VCaP (cell line): ENCODE data around the gene PHYHD1.
A peak's percentile ranks its signal among the peaks of the same experiment; 100 is the strongest.
"Not testable (repeated sequence)": the region's sequence is repeated elsewhere in the genome, so short reads cannot be mapped to it uniquely, and the experiment has no call there.

ENCODE experiments used
- H3K27ac ChIP-seq: fragments of 450-650 bp; 2 replicates; pipeline ENCODE4 v1.5.1; 2017
- TF ChIP-seq, protein P1 (sequence below): fragments of 450-650 bp; conservative IDR thresholded peaks from 2 replicates; pipeline ENCODE4 v1.5.1; 2017; ENCODE audit warnings: mild to moderate bottlenecking, moderate library complexity

PHYHD1 gene

DNA sequence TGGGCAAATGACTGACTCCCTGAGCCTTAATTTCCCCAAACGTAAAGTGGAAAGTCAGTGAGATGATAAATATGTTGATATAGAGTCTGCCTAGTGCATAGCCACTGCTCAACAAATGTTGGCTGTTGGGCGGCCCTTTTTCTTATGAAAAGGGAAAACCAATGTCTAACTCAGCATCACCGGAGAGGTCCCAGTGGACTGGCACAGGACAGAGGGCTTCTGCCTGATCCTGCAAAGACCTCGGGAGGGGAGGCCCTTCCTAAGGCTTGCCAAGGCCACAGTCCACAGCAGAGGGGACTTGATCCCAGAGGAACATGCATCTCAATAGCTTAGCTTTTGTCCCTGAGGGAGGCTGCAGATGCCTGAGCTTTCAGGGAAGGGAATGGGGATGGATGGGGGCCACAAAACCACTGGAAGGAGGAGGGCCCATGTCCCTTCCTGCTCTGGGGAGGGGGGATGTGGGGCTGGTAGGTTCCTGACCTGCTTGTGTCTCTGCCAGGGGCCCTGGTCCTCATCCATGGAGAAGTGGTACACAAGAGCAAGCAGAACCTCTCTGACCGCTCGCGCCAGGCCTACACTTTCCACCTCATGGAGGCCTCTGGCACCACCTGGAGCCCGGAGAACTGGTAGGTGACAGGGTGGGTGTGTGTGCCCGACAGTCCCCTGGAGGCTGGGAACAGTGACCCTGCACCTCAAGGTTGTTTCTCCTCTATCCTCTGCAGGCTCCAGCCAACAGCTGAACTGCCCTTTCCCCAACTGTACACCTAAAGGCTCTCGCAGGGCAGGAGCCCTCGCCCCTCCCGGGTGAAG lies 20.4 kb downstream of the PHYHD1 start:
- TF ChIP-seq, protein P1, sequence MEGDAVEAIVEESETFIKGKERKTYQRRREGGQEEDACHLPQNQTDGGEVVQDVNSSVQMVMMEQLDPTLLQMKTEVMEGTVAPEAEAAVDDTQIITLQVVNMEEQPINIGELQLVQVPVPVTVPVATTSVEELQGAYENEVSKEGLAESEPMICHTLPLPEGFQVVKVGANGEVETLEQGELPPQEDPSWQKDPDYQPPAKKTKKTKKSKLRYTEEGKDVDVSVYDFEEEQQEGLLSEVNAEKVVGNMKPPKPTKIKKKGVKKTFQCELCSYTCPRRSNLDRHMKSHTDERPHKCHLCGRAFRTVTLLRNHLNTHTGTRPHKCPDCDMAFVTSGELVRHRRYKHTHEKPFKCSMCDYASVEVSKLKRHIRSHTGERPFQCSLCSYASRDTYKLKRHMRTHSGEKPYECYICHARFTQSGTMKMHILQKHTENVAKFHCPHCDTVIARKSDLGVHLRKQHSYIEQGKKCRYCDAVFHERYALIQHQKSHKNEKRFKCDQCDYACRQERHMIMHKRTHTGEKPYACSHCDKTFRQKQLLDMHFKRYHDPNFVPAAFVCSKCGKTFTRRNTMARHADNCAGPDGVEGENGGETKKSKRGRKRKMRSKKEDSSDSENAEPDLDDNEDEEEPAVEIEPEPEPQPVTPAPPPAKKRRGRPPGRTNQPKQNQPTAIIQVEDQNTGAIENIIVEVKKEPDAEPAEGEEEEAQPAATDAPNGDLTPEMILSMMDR: no peak

GRCh38 chr9:128943832-128944620 lies 23.2 kb downstream of the PHYHD1 start:
- TF ChIP-seq, protein P1: no peak

More for the DNA sequence above, 20.4 kb downstream of the PHYHD1 start:
- H3K27ac ChIP-seq: no peak overlapping the region

GRCh38 chr9:128944966-128945365 lies 24.2 kb downstream of the PHYHD1 start:
- not testable (repeated sequence) for H3K27ac ChIP-seq

More at GRCh38 chr9:128943832-128944620, 23.2 kb downstream of the PHYHD1 start:
- no peak overlapping the region for H3K27ac ChIP-seq

GRCh38 chr9:128945798-128946501 lies 25.2 kb downstream of the PHYHD1 start:
- no peak overlapping the region; the same call in 1 of the 2 replicates for H3K27ac ChIP-seq
- TF ChIP-seq, protein P1: no peak

GRCh38 chr9:128946571-128947276 lies 25.9 kb downstream of the PHYHD1 start:
- peak overlapping the region; percentile 92 for H3K27ac ChIP-seq
- TF ChIP-seq, protein P1: no peak

- peak overlapping the region; percentile 92 for H3K27ac ChIP-seq
- TF ChIP-seq, protein P1: no peak
Observed at GRCh38 chr9:128947277-128947526, 26.4 kb downstream of the PHYHD1 start.

- TF ChIP-seq, protein P1: no peak
- H3K27ac ChIP-seq: peak within 1 kb of the TSS; percentile 92
Observed at GRCh38 chr9:128947527-128948301, 26.9 kb downstream of the PHYHD1 start, which contains the start of the genes DOLK and NUP188. Gene DOLK (minus strand): TSS chr9:128947603. CDS start chr9:128947303, 300 bp downstream. Gene NUP188 (plus strand): TSS chr9:128947699. CDS start chr9:128947720, 21 bp downstream.

GRCh38 chr9:128961403-128961802 lies 40.6 kb downstream of the PHYHD1 start:
- not testable (repeated sequence) for H3K27ac ChIP-seq
